ENCODE data around the gene SSB.
A peak's percentile ranks its signal among the peaks of the same experiment; 100 is the strongest.
"Not testable (repeated sequence)": the region's sequence is repeated elsewhere in the genome, so short reads cannot be mapped to it uniquely, and the experiment has no call there.

Gene SSB

DNA sequence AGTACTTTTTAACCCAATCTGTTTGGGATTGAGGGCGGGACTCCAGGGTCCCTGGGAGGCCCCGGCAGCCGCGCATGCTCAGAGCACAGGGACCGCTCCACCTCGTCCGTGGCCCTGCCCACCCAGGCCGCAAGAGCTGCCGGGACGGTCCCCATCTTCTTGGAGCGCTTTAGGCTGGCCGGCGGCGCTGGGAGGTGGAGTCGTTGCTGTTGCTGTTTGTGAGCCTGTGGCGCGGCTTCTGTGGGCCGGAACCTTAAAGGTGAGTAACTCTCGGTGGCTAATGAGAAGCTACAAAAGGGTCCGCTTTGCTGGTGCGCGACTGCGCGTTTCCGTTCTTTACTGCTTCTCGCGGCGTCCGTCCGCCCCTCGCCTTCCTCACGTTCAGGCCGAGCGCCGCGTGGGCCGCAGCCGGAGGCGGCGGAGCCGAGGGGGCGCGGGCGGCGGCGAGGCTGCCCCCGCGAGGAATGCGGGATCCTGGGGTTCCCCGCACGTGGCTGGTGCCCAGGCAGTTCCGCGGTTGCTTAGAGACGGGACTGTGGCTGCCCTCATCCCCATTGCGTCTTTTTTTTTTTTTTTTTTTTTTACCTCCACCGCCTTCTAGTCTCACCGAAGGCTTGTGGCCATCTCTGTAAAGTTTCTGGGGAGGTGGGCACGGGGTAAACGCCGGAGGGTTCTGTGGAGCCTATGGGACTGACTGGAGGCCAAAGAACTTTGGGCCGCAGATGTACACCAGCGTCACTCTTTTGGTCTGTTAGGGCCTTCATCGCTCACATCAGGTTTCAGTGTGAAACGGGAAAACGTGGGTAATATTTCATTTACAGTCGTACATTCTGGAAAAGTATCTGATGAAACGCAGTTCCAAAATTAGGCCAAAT, at the start of gene SSB:
TSS of gene SSB (plus strand) at position 154 of the 875 bp plus-strand sequence. CDS start 2,090 bp downstream, outside the sequence.
- no peaks in the 10 kb centered on the region for H3K36me3 ChIP-seq (ENCODE audit: control insufficient read depth in 1 of 2, insufficient read depth in 2 of 2, low read length in 2 of 2)
- H3K27me3 ChIP-seq (ENCODE audit: control insufficient read depth in 1 of 2, insufficient read depth in 2 of 2, low read length in 2 of 2): no peaks in the 10 kb centered on the region
- H3K27ac ChIP-seq (ENCODE audit: low read depth, low read length): peak within 1 kb of the TSS; percentile 70
- H3K9me3 ChIP-seq (ENCODE audit: control insufficient read depth in 1 of 2, low read length in 2 of 2): no peaks in the 10 kb centered on the region
- peaks cover 7 to 10% of the 10 kb centered on the region in 2 donors for H3K4me1 ChIP-seq (ENCODE audit: control insufficient read depth in 1 of 2, insufficient read depth in 2 of 2, low read length in 2 of 2)
- H3K9ac ChIP-seq (ENCODE audit: low read depth in 1 of 2, low read length in 2 of 2): peak within 1 kb of the TSS; percentile 53 to 72
- peak within 1 kb of the TSS; percentile 90 to 95 for H3K4me3 ChIP-seq (ENCODE audit: low read depth in 1 of 2, low read length in 2 of 2)

- Histone ChIP-seq H3K36me3 (ENCODE audit: control insufficient read depth in 1 of 2, insufficient read depth in 2 of 2, low read length in 2 of 2) (peaks cover under 1 to 10% of the 10 kb centered on the region in 2 donors), H3K9ac (ENCODE audit: low read depth in 1 of 2, low read length in 2 of 2) (no peak overlapping the region), H3K4me3 (ENCODE audit: low read depth in 1 of 2, low read length in 2 of 2) (no peak overlapping the region), H3K27ac (ENCODE audit: low read depth, low read length) (no peak overlapping the region), H3K9me3 (ENCODE audit: control insufficient read depth in 1 of 2, low read length in 2 of 2) (no peaks in the 10 kb centered on the region), H3K27me3 (ENCODE audit: control insufficient read depth in 1 of 2, insufficient read depth in 2 of 2, low read length in 2 of 2) (no peaks in the 10 kb centered on the region), H3K4me1 (ENCODE audit: control insufficient read depth in 1 of 2, insufficient read depth in 2 of 2, low read length in 2 of 2) (no peaks in the 10 kb centered on the region)
Observed at GRCh38 chr2:169752752-169753151, 45.9 kb upstream of the SSB start.

- Histone ChIP-seq H3K4me1 (ENCODE audit: control insufficient read depth in 1 of 2, insufficient read depth in 2 of 2, low read length in 2 of 2) (no peaks in the 10 kb centered on the region), H3K9me3 (ENCODE audit: control insufficient read depth in 1 of 2, low read length in 2 of 2) (no peaks in the 10 kb centered on the region), H3K27ac (ENCODE audit: low read depth, low read length) (no peak overlapping the region), H3K9ac (ENCODE audit: low read depth in 1 of 2, low read length in 2 of 2) (no peak overlapping the region), H3K4me3 (ENCODE audit: low read depth in 1 of 2, low read length in 2 of 2) (no peak overlapping the region), H3K27me3 (ENCODE audit: control insufficient read depth in 1 of 2, insufficient read depth in 2 of 2, low read length in 2 of 2) (no peaks in the 10 kb centered on the region), H3K36me3 (ENCODE audit: control insufficient read depth in 1 of 2, insufficient read depth in 2 of 2, low read length in 2 of 2) (peaks cover 0 to 4% of the 10 kb centered on the region in 2 donors)
Observed at GRCh38 chr2:169755083-169755870, 43.4 kb upstream of the SSB start.

DNA sequence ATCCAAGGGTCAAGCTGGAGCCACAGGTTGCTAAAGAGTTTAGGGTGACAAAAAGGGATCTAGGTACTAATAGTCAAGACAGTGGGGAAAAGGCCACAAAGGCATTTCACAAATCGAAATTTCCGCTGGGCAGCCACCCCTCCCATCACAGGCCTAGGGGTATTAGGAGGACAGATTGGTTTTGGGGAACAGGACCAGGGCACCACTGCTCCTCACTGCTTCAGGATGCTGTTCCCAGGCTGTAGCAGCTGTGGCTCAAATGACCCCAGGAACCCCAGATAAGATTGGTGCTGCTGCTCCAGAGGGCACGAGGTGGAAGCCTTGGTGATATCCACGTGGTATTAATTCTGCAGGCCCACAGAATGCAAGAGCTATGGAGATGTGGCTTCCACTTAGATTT, 42.3 kb upstream of the SSB start:
- Histone ChIP-seq H3K4me1 (ENCODE audit: control insufficient read depth in 1 of 2, insufficient read depth in 2 of 2, low read length in 2 of 2) (peaks cover 3 to 4% of the 10 kb centered on the region in 2 donors), H3K36me3 (ENCODE audit: control insufficient read depth in 1 of 2, insufficient read depth in 2 of 2, low read length in 2 of 2) (peaks cover 0 to 4% of the 10 kb centered on the region in 2 donors), H3K9me3 (ENCODE audit: control insufficient read depth in 1 of 2, low read length in 2 of 2) (no peaks in the 10 kb centered on the region), H3K9ac (ENCODE audit: low read depth in 1 of 2, low read length in 2 of 2) (no peak overlapping the region), H3K27ac (ENCODE audit: low read depth, low read length) (no peak overlapping the region), H3K4me3 (ENCODE audit: low read depth in 1 of 2, low read length in 2 of 2) (no peak overlapping the region), H3K27me3 (ENCODE audit: control insufficient read depth in 1 of 2, insufficient read depth in 2 of 2, low read length in 2 of 2) (no peaks in the 10 kb centered on the region)

GRCh38 chr2:169757356-169757755, 41.3 kb upstream of the SSB start:
- Histone ChIP-seq H3K27me3 (ENCODE audit: control insufficient read depth in 1 of 2, insufficient read depth in 2 of 2, low read length in 2 of 2) (no peaks in the 10 kb centered on the region), H3K36me3 (ENCODE audit: control insufficient read depth in 1 of 2, insufficient read depth in 2 of 2, low read length in 2 of 2) (no peaks in the 10 kb centered on the region), H3K9me3 (ENCODE audit: control insufficient read depth in 1 of 2, low read length in 2 of 2) (no peaks in the 10 kb centered on the region), H3K4me1 (ENCODE audit: control insufficient read depth in 1 of 2, insufficient read depth in 2 of 2, low read length in 2 of 2) (peaks cover 4 to 12% of the 10 kb centered on the region in 2 donors), H3K9ac (ENCODE audit: low read depth in 1 of 2, low read length in 2 of 2) (no peak overlapping the region), H3K4me3 (ENCODE audit: low read depth in 1 of 2, low read length in 2 of 2) (no peak overlapping the region), H3K27ac (ENCODE audit: low read depth, low read length) (no peak overlapping the region)

DNA sequence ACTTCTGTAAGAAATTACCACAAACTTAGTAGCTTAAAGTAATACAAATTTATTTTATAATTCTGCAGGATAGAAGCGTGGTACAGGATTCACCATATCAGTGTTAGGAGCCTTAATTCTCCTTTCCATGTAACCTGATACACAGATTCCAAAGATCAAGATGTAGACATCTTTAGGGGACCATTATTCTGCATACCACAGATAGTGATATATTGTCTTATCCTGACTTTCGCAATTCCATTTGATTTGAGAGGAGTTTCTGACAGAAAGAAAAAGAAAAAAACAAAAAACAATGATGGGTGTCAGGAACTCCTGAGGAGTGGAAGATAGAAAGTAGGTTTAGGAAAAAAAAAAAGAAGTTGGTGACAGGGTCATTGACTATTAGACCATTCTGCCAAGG, 40.9 kb upstream of the SSB start:
- Histone ChIP-seq H3K9me3 (ENCODE audit: control insufficient read depth in 1 of 2, low read length in 2 of 2) (no peaks in the 10 kb centered on the region), H3K27ac (ENCODE audit: low read depth, low read length) (no peak overlapping the region), H3K9ac (ENCODE audit: low read depth in 1 of 2, low read length in 2 of 2) (no peak overlapping the region), H3K27me3 (ENCODE audit: control insufficient read depth in 1 of 2, insufficient read depth in 2 of 2, low read length in 2 of 2) (no peaks in the 10 kb centered on the region), H3K4me1 (ENCODE audit: control insufficient read depth in 1 of 2, insufficient read depth in 2 of 2, low read length in 2 of 2) (peaks cover 4 to 14% of the 10 kb centered on the region in 2 donors), H3K36me3 (ENCODE audit: control insufficient read depth in 1 of 2, insufficient read depth in 2 of 2, low read length in 2 of 2) (no peaks in the 10 kb centered on the region), H3K4me3 (ENCODE audit: low read depth in 1 of 2, low read length in 2 of 2) (no peak overlapping the region)

GRCh38 chr2:169759987-169760386, 38.7 kb upstream of the SSB start:
- Histone ChIP-seq H3K27me3 (ENCODE audit: control insufficient read depth in 1 of 2, insufficient read depth in 2 of 2, low read length in 2 of 2) (no peaks in the 10 kb centered on the region), H3K36me3 (ENCODE audit: control insufficient read depth in 1 of 2, insufficient read depth in 2 of 2, low read length in 2 of 2) (no peaks in the 10 kb centered on the region), H3K4me1 (ENCODE audit: control insufficient read depth in 1 of 2, insufficient read depth in 2 of 2, low read length in 2 of 2) (peaks cover 4 to 14% of the 10 kb centered on the region in 2 donors), H3K9ac (ENCODE audit: low read depth in 1 of 2, low read length in 2 of 2) (no peak overlapping the region), H3K27ac (ENCODE audit: low read depth, low read length) (no peak overlapping the region), H3K4me3 (ENCODE audit: low read depth in 1 of 2, low read length in 2 of 2) (no peak overlapping the region), H3K9me3 (ENCODE audit: control insufficient read depth in 1 of 2, low read length in 2 of 2) (no peaks in the 10 kb centered on the region)

DNA sequence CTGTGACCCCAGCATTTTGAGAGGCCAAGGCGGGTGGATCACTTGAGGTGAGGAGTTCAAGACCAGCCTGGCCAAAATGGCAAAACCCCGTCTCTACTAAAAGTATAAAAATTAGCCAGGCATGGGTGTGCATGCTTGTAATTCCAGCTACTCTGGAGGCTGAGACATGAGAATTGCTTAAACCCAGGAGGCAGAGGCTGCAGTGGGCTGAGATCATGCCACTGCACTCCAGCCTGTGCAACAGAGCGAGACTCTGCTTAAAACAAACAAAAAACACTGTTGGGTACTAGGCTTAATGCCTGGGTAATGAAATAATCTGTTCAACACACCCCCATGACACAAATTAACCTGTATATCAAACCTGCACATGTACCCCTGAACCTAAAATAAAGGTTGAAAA, 37.9 kb upstream of the SSB start:
- not testable (repeated sequence) for H3K27ac ChIP-seq (ENCODE audit: low read depth, low read length); H3K27me3 ChIP-seq (ENCODE audit: control insufficient read depth in 1 of 2, insufficient read depth in 2 of 2, low read length in 2 of 2)

DNA sequence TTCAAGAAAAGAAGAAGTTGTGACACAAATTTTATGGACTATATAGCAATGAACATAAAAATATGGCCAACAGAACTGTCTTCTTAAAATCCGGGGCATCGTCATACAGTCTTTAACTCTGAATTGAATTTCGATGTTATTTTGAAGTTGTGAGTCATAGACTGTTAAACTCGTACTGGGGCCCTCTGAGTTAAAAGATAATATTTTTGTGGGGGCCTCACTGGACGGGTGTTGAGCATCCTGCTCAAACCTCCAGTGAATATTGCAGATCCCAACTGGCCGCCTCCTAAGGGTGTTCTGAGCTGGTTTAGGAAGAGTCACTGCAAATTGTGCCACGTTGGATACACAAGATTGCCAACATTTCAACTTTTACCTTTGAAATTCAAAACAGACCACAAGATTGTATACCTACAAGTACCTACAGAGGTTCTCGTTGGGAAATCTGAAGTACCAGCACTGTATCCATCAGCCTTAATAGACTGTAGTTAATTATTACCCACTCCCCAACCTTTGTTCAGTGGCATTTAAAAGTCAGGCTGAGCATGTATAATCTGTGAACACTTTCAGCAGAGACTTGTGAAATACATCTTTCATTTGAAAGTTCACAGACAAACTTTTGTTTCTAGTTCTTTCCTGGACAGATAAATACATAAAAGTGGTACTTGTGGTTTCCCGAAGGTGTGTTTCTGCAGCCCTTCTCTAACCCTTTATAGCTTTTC, 37.3 kb upstream of the SSB start:
- H3K9me3 ChIP-seq (ENCODE audit: control insufficient read depth in 1 of 2, low read length in 2 of 2): no peaks in the 10 kb centered on the region
- H3K27me3 ChIP-seq (ENCODE audit: control insufficient read depth in 1 of 2, insufficient read depth in 2 of 2, low read length in 2 of 2): no peaks in the 10 kb centered on the region
- H3K27ac ChIP-seq (ENCODE audit: low read depth, low read length): no peak overlapping the region
- H3K9ac ChIP-seq (ENCODE audit: low read depth in 1 of 2, low read length in 2 of 2): no peak overlapping the region
- H3K4me1 ChIP-seq (ENCODE audit: control insufficient read depth in 1 of 2, insufficient read depth in 2 of 2, low read length in 2 of 2): peaks cover 4 to 14% of the 10 kb centered on the region in 2 donors
- no peaks in the 10 kb centered on the region for H3K36me3 ChIP-seq (ENCODE audit: control insufficient read depth in 1 of 2, insufficient read depth in 2 of 2, low read length in 2 of 2)
- H3K4me3 ChIP-seq (ENCODE audit: low read depth in 1 of 2, low read length in 2 of 2): no peak overlapping the region

More for the DNA sequence above, 37.9 kb upstream of the SSB start:
- peaks cover 4 to 14% of the 10 kb centered on the region in 2 donors for H3K4me1 ChIP-seq (ENCODE audit: control insufficient read depth in 1 of 2, insufficient read depth in 2 of 2, low read length in 2 of 2)
- not testable (repeated sequence) for H3K36me3 ChIP-seq (ENCODE audit: control insufficient read depth in 1 of 2, insufficient read depth in 2 of 2, low read length in 2 of 2); H3K9ac ChIP-seq (ENCODE audit: low read depth in 1 of 2, low read length in 2 of 2); H3K4me3 ChIP-seq (ENCODE audit: low read depth in 1 of 2, low read length in 2 of 2); H3K9me3 ChIP-seq (ENCODE audit: control insufficient read depth in 1 of 2, low read length in 2 of 2)

DNA sequence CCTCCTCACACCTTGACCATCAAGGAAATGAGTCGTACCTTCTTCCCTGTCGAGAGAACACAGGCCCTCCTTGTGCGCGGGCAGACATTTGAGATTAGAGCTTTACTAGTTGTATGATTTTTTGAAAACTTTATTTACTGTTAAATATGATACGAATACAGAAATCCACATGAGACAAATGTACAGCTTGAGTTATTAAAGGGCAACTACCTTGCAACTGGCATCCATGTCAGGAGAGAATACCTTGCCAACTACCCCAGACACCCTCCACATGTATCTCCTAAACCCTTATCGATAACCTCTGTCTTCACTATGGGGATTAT, 36.7 kb upstream of the SSB start:
- no peak overlapping the region for H3K4me3 ChIP-seq (ENCODE audit: low read depth in 1 of 2, low read length in 2 of 2)
- H3K4me1 ChIP-seq (ENCODE audit: control insufficient read depth in 1 of 2, insufficient read depth in 2 of 2, low read length in 2 of 2): peaks cover 8 to 14% of the 10 kb centered on the region in 2 donors
- no peaks in the 10 kb centered on the region for H3K27me3 ChIP-seq (ENCODE audit: control insufficient read depth in 1 of 2, insufficient read depth in 2 of 2, low read length in 2 of 2)
- H3K9me3 ChIP-seq (ENCODE audit: control insufficient read depth in 1 of 2, low read length in 2 of 2): no peaks in the 10 kb centered on the region
- no peaks in the 10 kb centered on the region for H3K36me3 ChIP-seq (ENCODE audit: control insufficient read depth in 1 of 2, insufficient read depth in 2 of 2, low read length in 2 of 2)
- H3K9ac ChIP-seq (ENCODE audit: low read depth in 1 of 2, low read length in 2 of 2): no peak overlapping the region
- H3K27ac ChIP-seq (ENCODE audit: low read depth, low read length): no peak overlapping the region
